Loucy (cell line): Measurements from ENCODE around the gene CFAP100.

Experiments used
- H2AFZ ChIP-seq: fragments of 200-600 bp; sonication (generic); 2 replicates; pipeline ENCODE4 v1.6.0; 2016; ENCODE audit warnings: antibody characterized with exemption, mild to moderate bottlenecking, low read length, moderate library complexity
- H3F3A ChIP-seq: fragments of 200-600 bp; 2 replicates; pipeline ENCODE4 v1.6.0; 2016; ENCODE audit warnings: antibody characterized with exemption, low read depth, mild to moderate bottlenecking
- H3K27me3 ChIP-seq: fragments of 200-600 bp; sonication (generic); 2 replicates; pipeline ENCODE4 v1.6.1; 2014; ENCODE audit warnings: low read length, mild to moderate bottlenecking; ENCODE audit not compliant: insufficient read depth, poor library complexity, severe bottlenecking
- H3K36me3 ChIP-seq: fragments of 200-600 bp; sonication (generic); 2 replicates; pipeline ENCODE4 v1.6.1; 2016; ENCODE audit warnings: low read length; ENCODE audit not compliant: insufficient read depth
- H3K4me1 ChIP-seq: fragments of 200-600 bp; sonication (generic); 2 replicates; pipeline ENCODE4 v1.5.1; 2014; ENCODE audit warnings: low read length, mild to moderate bottlenecking; ENCODE audit not compliant: insufficient read depth, poor library complexity, severe bottlenecking
- H3K4me2 ChIP-seq: fragments of 200-600 bp; sonication (generic); 2 replicates; pipeline ENCODE4 v1.6.0; 2014; ENCODE audit warnings: antibody characterized with exemption, low read length, low read depth, mild to moderate bottlenecking; ENCODE audit not compliant: poor library complexity, severe bottlenecking
- H3K4me3 ChIP-seq: fragments of 200-600 bp; sonication (generic); 2 replicates; pipeline ENCODE4 v1.5.1; 2014; ENCODE audit warnings: low read length, mild to moderate bottlenecking, mixed read lengths; ENCODE audit not compliant: poor library complexity, severe bottlenecking
- H3K79me2 ChIP-seq: fragments of 200-600 bp; sonication (generic); 2 replicates; pipeline ENCODE4 v1.6.1; 2014; ENCODE audit warnings: low read length; ENCODE audit not compliant: insufficient read depth
- H3K9ac ChIP-seq: fragments of 200-600 bp; sonication (generic); 2 replicates; pipeline ENCODE4 v1.6.0; 2014; ENCODE audit warnings: mild to moderate bottlenecking, low read depth, low read length, moderate library complexity; ENCODE audit not compliant: poor library complexity, severe bottlenecking
- H3K9me2 ChIP-seq: fragments of 200-600 bp; sonication (generic); replicated peaks from 2 replicates; pipeline ENCODE4 v1.6.1; 2016; ENCODE audit warnings: low read depth, low read length, mixed read lengths
- H3K9me3 ChIP-seq: fragments of 200-600 bp; sonication (generic); 2 replicates; pipeline ENCODE4 v1.6.1; 2014; ENCODE audit warnings: mild to moderate bottlenecking, antibody characterized with exemption, low read length, low read depth; ENCODE audit not compliant: insufficient read depth
- H4K20me1 ChIP-seq: fragments of 200-600 bp; sonication (generic); 2 replicates; pipeline ENCODE4 v1.6.0; 2014; ENCODE audit warnings: antibody characterized with exemption, low read length, mild to moderate bottlenecking; ENCODE audit not compliant: insufficient read depth, poor library complexity, severe bottlenecking
- CTCF ChIP-seq: fragments of 200-600 bp; sonication (generic); conservative IDR thresholded peaks from 2 replicates; pipeline ENCODE4 v1.5.1; 2014; ENCODE audit warnings: mild to moderate bottlenecking, antibody characterized with exemption, low read length
- EZH2phosphoT487 ChIP-seq: fragments of 200-600 bp; IDR thresholded peaks from 2 replicates; pipeline ENCODE4 v1.6.1; 2018; ENCODE audit warnings: antibody characterized with exemption, mild to moderate bottlenecking, moderate library complexity, borderline replicate concordance

The CFAP100 gene

GRCh38 chr3:126422571-126423091, 27.9 kb downstream of the CFAP100 start:
- no peaks in the 10 kb centered on the region for H3K9me2 ChIP-seq
- H3K4me2 ChIP-seq: no peak overlapping the region
- H3K36me3 ChIP-seq: no peaks in the 10 kb centered on the region
- no peaks in the 10 kb centered on the region for H3K27me3 ChIP-seq
- no peaks in the 10 kb centered on the region for H4K20me1 ChIP-seq
- no peak overlapping the region for H3K4me3 ChIP-seq
- TF ChIP-seq EZH2phosphoT487: no peak
- TF ChIP-seq CTCF: no peak
- H3F3A ChIP-seq: no peaks in the 10 kb centered on the region
- H3K79me2 ChIP-seq: no peaks in the 10 kb centered on the region
- H3K9ac ChIP-seq: no peak overlapping the region
- H3K4me1 ChIP-seq: no peaks in the 10 kb centered on the region
- H2AFZ ChIP-seq: no peak overlapping the region
- peaks cover 12% of the 10 kb centered on the region; the same call in 1 of the 2 replicates for H3K9me3 ChIP-seq

GRCh38 chr3:126423191-126424038, 28.7 kb downstream of the CFAP100 start:
- no peak overlapping the region for H3K4me2 ChIP-seq
- no peak overlapping the region for H2AFZ ChIP-seq
- H3K4me1 ChIP-seq: no peaks in the 10 kb centered on the region
- peaks cover 13% of the 10 kb centered on the region; the same call in 1 of the 2 replicates for H3K9me3 ChIP-seq
- H3F3A ChIP-seq: no peaks in the 10 kb centered on the region
- H3K9ac ChIP-seq: no peak overlapping the region
- TF ChIP-seq EZH2phosphoT487: no peak
- TF ChIP-seq CTCF: no peak
- no peaks in the 10 kb centered on the region for H4K20me1 ChIP-seq
- no peaks in the 10 kb centered on the region for H3K27me3 ChIP-seq
- no peaks in the 10 kb centered on the region for H3K79me2 ChIP-seq
- H3K4me3 ChIP-seq: no peak overlapping the region
- H3K9me2 ChIP-seq: no peaks in the 10 kb centered on the region
- no peaks in the 10 kb centered on the region for H3K36me3 ChIP-seq

GRCh38 chr3:126424039-126424717, 29.5 kb downstream of the CFAP100 start:
- Histone ChIP-seq H3K36me3 (no peaks in the 10 kb centered on the region), H3K4me1 (no peaks in the 10 kb centered on the region)
- TF ChIP-seq CTCF: no peak
- no peak for TF ChIP-seq EZH2phosphoT487

More at GRCh38 chr3:126424039-126424717, 29.5 kb downstream of the CFAP100 start:
- Histone ChIP-seq H4K20me1 (no peaks in the 10 kb centered on the region), H3F3A (no peaks in the 10 kb centered on the region), H3K4me3 (no peak overlapping the region), H3K9ac (no peak overlapping the region), H2AFZ (no peak overlapping the region), H3K9me2 (no peaks in the 10 kb centered on the region), H3K9me3 (peaks cover 13% of the 10 kb centered on the region; the same call in 1 of the 2 replicates), H3K4me2 (no peak overlapping the region), H3K27me3 (no peaks in the 10 kb centered on the region), H3K79me2 (no peaks in the 10 kb centered on the region)
